ENCODE results near the gene TOR1B.

The TOR1B gene

DNA sequence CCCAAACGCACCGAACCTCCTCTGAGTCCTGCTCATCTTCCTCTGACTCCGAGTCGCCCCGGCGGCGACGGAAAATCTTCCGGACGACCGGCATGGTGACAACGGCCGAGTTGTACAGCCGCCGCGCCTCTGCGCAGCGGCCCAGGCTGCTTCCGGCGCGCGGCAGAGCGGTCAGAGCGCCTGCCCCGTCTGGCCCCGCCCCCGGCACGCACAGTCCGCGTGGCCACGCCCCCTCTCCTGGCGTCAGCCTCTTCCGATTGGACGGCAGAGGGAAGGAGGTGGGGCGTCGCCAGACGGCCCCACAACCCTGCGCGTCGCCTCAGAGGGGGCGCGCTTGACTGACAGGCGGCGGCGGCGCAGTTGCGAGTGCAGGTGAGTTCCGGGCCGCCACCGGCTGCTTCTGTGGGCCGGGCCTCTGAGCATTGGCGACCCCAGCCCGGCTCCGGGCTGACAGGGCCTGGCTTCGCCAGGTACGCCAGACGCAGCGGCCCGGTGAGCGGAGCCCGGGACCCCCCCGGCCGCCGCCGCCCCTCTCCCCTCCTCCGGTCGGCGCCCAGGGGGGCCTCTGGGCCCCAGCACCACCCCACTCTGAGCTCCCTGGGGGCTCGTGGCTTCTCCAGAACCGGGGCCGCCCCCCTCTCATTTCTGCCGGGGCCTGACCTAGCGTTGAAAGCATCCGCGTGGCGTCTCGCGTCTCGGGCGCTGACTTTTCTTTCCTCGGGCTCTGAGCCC, 32.3 kb downstream of the TOR1B start, which contains the start of the genes C9orf78 and USP20:
Gene C9orf78 (minus strand): TSS at position 148 of the 732 bp plus-strand sequence. CDS start 54 bp downstream, at position 94.
Gene USP20 (plus strand): TSS at position 331 of the 732 bp plus-strand sequence. CDS start 17,098 bp downstream, outside the sequence.
- DNase-seq (ENCODE audit: low spot score): peak; percentile 97
- Mint-ChIP-seq H3K27ac (peak within 1 kb of the TSS; percentile 98), H3K9me3 (no peaks in the 10 kb centered on the region), H3K36me3 (ENCODE audit: low read depth) (peaks cover 40% of the 10 kb centered on the region), H3K4me3 (peak within 1 kb of the TSS; percentile 94), H3K4me1 (ENCODE audit: low read depth) (peaks cover 41% of the 10 kb centered on the region), H3K27me3 (ENCODE audit: low read depth) (no peaks in the 10 kb centered on the region)

DNA sequence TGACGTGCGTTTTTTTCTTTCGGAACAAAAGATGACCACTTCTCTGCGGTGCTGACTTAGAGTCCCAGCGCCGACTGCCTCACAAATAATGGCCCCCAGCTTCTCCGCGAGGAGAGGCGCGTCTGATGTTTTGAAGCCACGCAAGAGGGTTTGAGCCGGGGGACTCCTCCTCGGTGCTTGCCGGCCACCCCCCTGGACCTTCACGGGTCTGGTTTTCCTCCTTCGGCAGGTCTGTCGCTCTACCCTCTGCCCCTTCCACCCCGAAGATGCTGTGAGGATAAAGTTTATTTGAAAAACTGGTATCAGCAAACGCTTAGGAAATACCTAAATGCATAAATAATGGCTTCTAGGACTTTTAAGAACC, 32.9 kb downstream of the TOR1B start:
- peak overlapping the region; percentile 93 for H3K27ac Mint-ChIP-seq
- no peaks in the 10 kb centered on the region for H3K27me3 Mint-ChIP-seq (ENCODE audit: low read depth)
- peaks cover 38% of the 10 kb centered on the region for H3K36me3 Mint-ChIP-seq (ENCODE audit: low read depth)
- no peaks in the 10 kb centered on the region for H3K9me3 Mint-ChIP-seq
- H3K4me3 Mint-ChIP-seq: peak overlapping the region; percentile 92
- peaks cover 42% of the 10 kb centered on the region for H3K4me1 Mint-ChIP-seq (ENCODE audit: low read depth)
- DNase-seq (ENCODE audit: low spot score): no peak

- Mint-ChIP-seq H3K4me3 (peak overlapping the region; percentile 92), H3K27me3 (ENCODE audit: low read depth) (no peaks in the 10 kb centered on the region), H3K9me3 (no peaks in the 10 kb centered on the region), H3K27ac (peak overlapping the region; percentile 93), H3K4me1 (ENCODE audit: low read depth) (peaks cover 47% of the 10 kb centered on the region), H3K36me3 (ENCODE audit: low read depth) (peaks cover 38% of the 10 kb centered on the region)
- DNase-seq (ENCODE audit: low spot score): no peak
Measured at GRCh38 chr9:129836311-129837007, 33.5 kb downstream of the TOR1B start.

- Mint-ChIP-seq H3K27me3 (ENCODE audit: low read depth) (no peaks in the 10 kb centered on the region), H3K27ac (peak overlapping the region; percentile 84), H3K4me1 (ENCODE audit: low read depth) (peaks cover 42% of the 10 kb centered on the region), H3K36me3 (ENCODE audit: low read depth) (peaks cover 28% of the 10 kb centered on the region), H3K4me3 (peak overlapping the region; percentile 69), H3K9me3 (no peaks in the 10 kb centered on the region)
- DNase-seq (ENCODE audit: low spot score): peak; percentile 71
Measured at GRCh38 chr9:129838707-129839259, 35.8 kb downstream of the TOR1B start.

- no peak for DNase-seq (ENCODE audit: low spot score)
- Mint-ChIP-seq H3K27me3 (ENCODE audit: low read depth) (no peaks in the 10 kb centered on the region), H3K4me1 (ENCODE audit: low read depth) (peaks cover 37% of the 10 kb centered on the region), H3K9me3 (no peaks in the 10 kb centered on the region), H3K4me3 (peak overlapping the region; percentile 69), H3K36me3 (ENCODE audit: low read depth) (peaks cover 23% of the 10 kb centered on the region), H3K27ac (peak overlapping the region; percentile 84)
Measured at GRCh38 chr9:129839324-129840023, 36.5 kb downstream of the TOR1B start.

- Mint-ChIP-seq H3K4me1 (ENCODE audit: low read depth) (peaks cover 40% of the 10 kb centered on the region), H3K36me3 (ENCODE audit: low read depth) (peaks cover 20% of the 10 kb centered on the region), H3K27ac (peak overlapping the region; percentile 41), H3K27me3 (ENCODE audit: low read depth) (no peaks in the 10 kb centered on the region), H3K9me3 (no peaks in the 10 kb centered on the region), H3K4me3 (peak overlapping the region; percentile 24)
- DNase-seq (ENCODE audit: low spot score): no peak
Measured at GRCh38 chr9:129840034-129840433, 37.0 kb downstream of the TOR1B start.

- no peaks in the 10 kb centered on the region for H3K9me3 Mint-ChIP-seq
- H3K27me3 Mint-ChIP-seq (ENCODE audit: low read depth): no peaks in the 10 kb centered on the region
- peak overlapping the region; percentile 11 for H3K27ac Mint-ChIP-seq
- H3K36me3 Mint-ChIP-seq (ENCODE audit: low read depth): peaks cover 25% of the 10 kb centered on the region
- peaks cover 45% of the 10 kb centered on the region for H3K4me1 Mint-ChIP-seq (ENCODE audit: low read depth)
- DNase-seq (ENCODE audit: low spot score): no peak
- H3K4me3 Mint-ChIP-seq: no peak overlapping the region
Measured at GRCh38 chr9:129841071-129841470, 38.1 kb downstream of the TOR1B start.

DNA sequence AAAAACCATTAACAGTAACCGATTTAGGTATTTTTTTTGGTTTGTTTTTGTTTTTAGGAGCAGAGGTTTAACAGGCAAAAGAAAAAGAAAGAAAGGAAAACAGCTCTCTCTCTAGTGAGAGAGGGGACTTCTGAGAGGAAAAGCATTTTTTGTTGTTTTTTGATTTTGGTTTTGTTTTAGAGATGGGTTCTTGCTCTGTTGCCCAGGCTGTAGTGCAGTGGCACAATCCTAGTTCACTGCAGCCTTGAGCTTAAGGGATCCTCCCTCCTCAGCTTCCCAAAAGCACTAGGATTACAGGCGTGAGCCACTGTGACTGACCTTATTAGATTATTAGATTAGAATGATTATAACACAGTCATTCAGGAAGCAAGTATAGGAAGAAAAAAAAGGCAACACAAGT, 42.4 kb downstream of the TOR1B start:
- peaks cover 23% of the 10 kb centered on the region for H3K36me3 Mint-ChIP-seq (ENCODE audit: low read depth)
- no peak for DNase-seq (ENCODE audit: low spot score)
- H3K27me3 Mint-ChIP-seq (ENCODE audit: low read depth): no peaks in the 10 kb centered on the region
- H3K27ac Mint-ChIP-seq: peak overlapping the region; percentile 84
- peak overlapping the region; percentile 49 for H3K4me3 Mint-ChIP-seq
- H3K4me1 Mint-ChIP-seq (ENCODE audit: low read depth): peaks cover 14% of the 10 kb centered on the region
- no peaks in the 10 kb centered on the region for H3K9me3 Mint-ChIP-seq

- peaks cover 36% of the 10 kb centered on the region for H3K36me3 Mint-ChIP-seq (ENCODE audit: low read depth)
- no peaks in the 10 kb centered on the region for H3K9me3 Mint-ChIP-seq
- no peak overlapping the region for H3K4me3 Mint-ChIP-seq
- no peak for DNase-seq (ENCODE audit: low spot score)
- H3K27ac Mint-ChIP-seq: no peak overlapping the region
- H3K4me1 Mint-ChIP-seq (ENCODE audit: low read depth): peaks cover 22% of the 10 kb centered on the region
- H3K27me3 Mint-ChIP-seq (ENCODE audit: low read depth): no peaks in the 10 kb centered on the region
Measured at GRCh38 chr9:129848712-129849441, 45.9 kb downstream of the TOR1B start.

- Mint-ChIP-seq H3K27ac (no peak overlapping the region), H3K36me3 (ENCODE audit: low read depth) (peaks cover 46% of the 10 kb centered on the region), H3K4me1 (ENCODE audit: low read depth) (peaks cover 30% of the 10 kb centered on the region), H3K4me3 (no peak overlapping the region), H3K27me3 (ENCODE audit: low read depth) (no peaks in the 10 kb centered on the region), H3K9me3 (no peaks in the 10 kb centered on the region)
- DNase-seq (ENCODE audit: low spot score): no peak
Measured at GRCh38 chr9:129849901-129850300, 46.9 kb downstream of the TOR1B start.

GRCh38 chr9:129850821-129851550, 48.0 kb downstream of the TOR1B start:
- no peak for DNase-seq (ENCODE audit: low spot score)
- no peak overlapping the region for H3K27ac Mint-ChIP-seq
- peaks cover 31% of the 10 kb centered on the region for H3K4me1 Mint-ChIP-seq (ENCODE audit: low read depth)
- H3K36me3 Mint-ChIP-seq (ENCODE audit: low read depth): peaks cover 50% of the 10 kb centered on the region
- H3K9me3 Mint-ChIP-seq: no peaks in the 10 kb centered on the region
- no peaks in the 10 kb centered on the region for H3K27me3 Mint-ChIP-seq (ENCODE audit: low read depth)
- H3K4me3 Mint-ChIP-seq: no peak overlapping the region

DNA sequence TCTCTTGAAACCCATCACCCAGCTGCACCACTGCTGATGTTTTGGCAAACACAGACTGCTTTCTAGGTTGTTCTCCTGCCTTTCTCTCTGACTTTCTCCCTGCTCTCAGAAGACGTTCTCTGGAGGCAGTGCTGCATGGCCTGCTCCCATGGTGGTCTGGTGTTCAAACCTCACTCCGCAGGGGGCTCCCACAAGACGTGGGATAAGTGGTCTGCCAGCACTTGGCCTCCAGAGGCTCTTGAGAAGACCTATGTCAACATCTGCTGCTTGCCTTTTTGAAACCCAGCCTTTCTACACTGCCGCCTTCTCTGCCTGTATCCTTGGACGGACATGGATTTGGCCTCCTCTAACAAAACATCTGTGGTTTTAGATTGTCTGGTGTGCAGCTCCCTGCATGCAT, 48.8 kb downstream of the TOR1B start:
- DNase-seq (ENCODE audit: low spot score): no peak
- Mint-ChIP-seq H3K9me3 (no peaks in the 10 kb centered on the region), H3K27ac (peak overlapping the region; percentile 9), H3K36me3 (ENCODE audit: low read depth) (peaks cover 57% of the 10 kb centered on the region), H3K4me1 (ENCODE audit: low read depth) (peaks cover 38% of the 10 kb centered on the region), H3K4me3 (no peak overlapping the region), H3K27me3 (ENCODE audit: low read depth) (no peaks in the 10 kb centered on the region)

- no peak for DNase-seq (ENCODE audit: low spot score)
- Mint-ChIP-seq H3K36me3 (ENCODE audit: low read depth) (peaks cover 62% of the 10 kb centered on the region), H3K4me3 (no peak overlapping the region), H3K9me3 (no peaks in the 10 kb centered on the region), H3K27me3 (ENCODE audit: low read depth) (no peaks in the 10 kb centered on the region), H3K27ac (no peak overlapping the region), H3K4me1 (ENCODE audit: low read depth) (peaks cover 44% of the 10 kb centered on the region)
Measured at GRCh38 chr9:129852579-129852978, 49.6 kb downstream of the TOR1B start.
